Lower lobe of right lung (tissue), 2 donors: Measurements from ENCODE around the gene MT2A. TPM values are rescaled to one million over a fixed set of nuclear protein-coding genes. Genes with fewer than 3 reads are reported as not detected.

Source experiments
- ATAC-seq, 2 donors: fragments of 200-7000 bp; cut with Tn5 transposase; one replicate each; pipeline ENCODE4 v1.9.1; 2020 to 2022; ENCODE audit warnings: mild to moderate bottlenecking in 2 of 2, moderate library complexity in 2 of 2
- DNase-seq: peaks from one replicate; pipeline ENCODE4 v3.0.0-alpha.2; 2020
- H3K27ac ChIP-seq: fragments of 200-600 bp; one replicate; pipeline ENCODE4 v1.8.0; 2022
- H3K27me3 ChIP-seq: fragments of 200-600 bp; one replicate; pipeline ENCODE4 v1.8.0; 2022; ENCODE audit warnings: low read depth
- H3K36me3 ChIP-seq: fragments of 200-600 bp; one replicate; pipeline ENCODE4 v1.8.0; 2022; ENCODE audit warnings: mild to moderate bottlenecking
- H3K4me1 ChIP-seq: fragments of 200-600 bp; one replicate; pipeline ENCODE4 v1.8.0; 2022
- H3K4me3 ChIP-seq: fragments of 200-600 bp; one replicate; pipeline ENCODE4 v1.8.0; 2022; ENCODE audit warnings: mild to moderate bottlenecking
- H3K9me3 ChIP-seq: fragments of 200-600 bp; one replicate; pipeline ENCODE4 v1.8.0; 2022
- intact Hi-C: fragments of 100-400 bp; cut with DNase I; formaldehyde crosslinking; loops from one replicate; pipeline ENCODE4 v1.11.0; 2022
- total RNA-seq: library from RNA; stranded (reverse); fragmentation: NEBNext Ultra II Directional; extraction: Animal tissue kit (Norgen Biotek cat#: 25700); gene quantifications from one replicate; pipeline ENCODE4 v1.2.1, GENCODE V29; 2021
- TF ChIP-seq, protein P1 (sequence below): fragments of 200-600 bp; IDR thresholded peaks from one replicate; pipeline ENCODE4 v1.8.0; 2022; ENCODE audit warnings: antibody characterized with exemption, mild to moderate bottlenecking
- donor health status: DM: no; HTN: yes; CAD: no; lungs with severe emphysema.

Gene MT2A
- total RNA-seq, 1 donor from 2014 or later = 223 TPM

DNA sequence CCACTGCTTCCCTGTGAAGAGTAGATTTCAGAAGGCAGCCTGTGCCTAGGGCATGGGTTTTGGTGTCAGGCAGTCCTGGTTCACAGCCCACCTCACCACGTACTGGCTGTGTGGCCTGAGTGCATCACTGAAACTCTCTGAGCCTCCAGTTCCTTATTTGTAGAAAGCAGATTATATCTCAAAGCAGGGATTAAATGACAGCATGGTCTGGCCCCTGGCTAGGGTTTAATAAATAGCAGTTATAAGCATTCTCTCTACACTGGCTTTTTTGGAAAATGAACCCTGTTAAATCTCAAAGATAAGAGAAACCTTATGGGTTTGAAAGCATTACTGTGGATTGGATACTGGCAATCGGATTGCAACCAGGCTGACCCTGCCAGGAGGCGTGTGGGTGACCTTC, 21.1 kb downstream of the MT2A start:
- no peaks in the 10 kb centered on the region for H3K36me3 ChIP-seq
- ATAC-seq (no peak), DNase-seq (no peak)
- peaks cover 24% of the 10 kb centered on the region for H3K27me3 ChIP-seq
- H3K4me3 ChIP-seq = no peak overlapping the region
- TF ChIP-seq, protein P1, sequence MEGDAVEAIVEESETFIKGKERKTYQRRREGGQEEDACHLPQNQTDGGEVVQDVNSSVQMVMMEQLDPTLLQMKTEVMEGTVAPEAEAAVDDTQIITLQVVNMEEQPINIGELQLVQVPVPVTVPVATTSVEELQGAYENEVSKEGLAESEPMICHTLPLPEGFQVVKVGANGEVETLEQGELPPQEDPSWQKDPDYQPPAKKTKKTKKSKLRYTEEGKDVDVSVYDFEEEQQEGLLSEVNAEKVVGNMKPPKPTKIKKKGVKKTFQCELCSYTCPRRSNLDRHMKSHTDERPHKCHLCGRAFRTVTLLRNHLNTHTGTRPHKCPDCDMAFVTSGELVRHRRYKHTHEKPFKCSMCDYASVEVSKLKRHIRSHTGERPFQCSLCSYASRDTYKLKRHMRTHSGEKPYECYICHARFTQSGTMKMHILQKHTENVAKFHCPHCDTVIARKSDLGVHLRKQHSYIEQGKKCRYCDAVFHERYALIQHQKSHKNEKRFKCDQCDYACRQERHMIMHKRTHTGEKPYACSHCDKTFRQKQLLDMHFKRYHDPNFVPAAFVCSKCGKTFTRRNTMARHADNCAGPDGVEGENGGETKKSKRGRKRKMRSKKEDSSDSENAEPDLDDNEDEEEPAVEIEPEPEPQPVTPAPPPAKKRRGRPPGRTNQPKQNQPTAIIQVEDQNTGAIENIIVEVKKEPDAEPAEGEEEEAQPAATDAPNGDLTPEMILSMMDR = no peak
- no peaks in the 10 kb centered on the region for H3K9me3 ChIP-seq
- intact Hi-C loops = no loop called here
- peaks cover 28% of the 10 kb centered on the region for H3K4me1 ChIP-seq
- no peak overlapping the region for H3K27ac ChIP-seq

DNA sequence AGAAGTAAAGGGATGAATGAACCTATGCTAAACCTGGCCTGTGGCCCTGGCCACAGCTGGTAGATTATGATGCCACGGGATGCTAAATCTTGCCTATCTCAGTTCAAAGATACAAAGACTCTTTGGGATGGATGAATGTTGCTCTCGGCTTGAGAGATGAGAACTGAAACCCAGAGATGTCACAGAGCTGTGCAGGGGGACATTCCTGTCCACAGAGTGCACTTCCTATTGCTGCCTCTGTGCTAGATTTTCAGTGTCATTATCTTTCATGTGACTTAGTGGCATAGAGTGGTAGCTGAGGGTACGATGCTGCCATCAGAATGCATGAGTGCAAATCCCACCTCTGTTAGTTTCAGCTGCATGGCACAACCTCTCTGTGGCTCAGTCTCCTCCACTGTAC, 21.8 kb downstream of the MT2A start:
- TF ChIP-seq, protein P1 = no peak
- DNase-seq (no peak), ATAC-seq (no peak)

GRCh38 chr16:56631197-56631596, 22.8 kb downstream of the MT2A start:
- no peak overlapping the region for H3K4me3 ChIP-seq
- DNase-seq = no peak
- peaks cover 40% of the 10 kb centered on the region for H3K4me1 ChIP-seq
- H3K27me3 ChIP-seq = peaks cover 41% of the 10 kb centered on the region
- TF ChIP-seq, protein P1 = no peak
- intact Hi-C loops = no loop called here
- ATAC-seq = no peak
- H3K27ac ChIP-seq = peak overlapping the region; percentile 78
- H3K36me3 ChIP-seq = no peaks in the 10 kb centered on the region
- H3K9me3 ChIP-seq = no peaks in the 10 kb centered on the region

More for the DNA sequence above, 21.8 kb downstream of the MT2A start:
- H3K4me1 ChIP-seq = peaks cover 34% of the 10 kb centered on the region
- H3K36me3 ChIP-seq = no peaks in the 10 kb centered on the region
- intact Hi-C loops = no loop called here
- H3K4me3 ChIP-seq = no peak overlapping the region
- H3K9me3 ChIP-seq = no peaks in the 10 kb centered on the region
- peaks cover 30% of the 10 kb centered on the region for H3K27me3 ChIP-seq
- H3K27ac ChIP-seq = no peak overlapping the region

- intact Hi-C loops = no loop called here
- no peak for ATAC-seq
- no peak for DNase-seq
These were observed 23.4 kb downstream of the MT2A start for GRCh38 chr16:56631832-56632155.

GRCh38 chr16:56632156-56632847, 23.9 kb downstream of the MT2A start, which contains the start of gene MT1M:
Gene MT1M, plus strand, starts transcription at chr16:56632659. Its CDS starts 73 bp downstream, at chr16:56632732.
- H3K4me1 ChIP-seq = peaks cover 29% of the 10 kb centered on the region

More at GRCh38 chr16:56631832-56632155, 23.4 kb downstream of the MT2A start:
- no peaks in the 10 kb centered on the region for H3K36me3 ChIP-seq
- H3K9me3 ChIP-seq = no peaks in the 10 kb centered on the region
- H3K27me3 ChIP-seq = peaks cover 45% of the 10 kb centered on the region
- peaks cover 34% of the 10 kb centered on the region for H3K4me1 ChIP-seq
- peak overlapping the region; percentile 78 for H3K27ac ChIP-seq
- TF ChIP-seq, protein P1 = no peak
- H3K4me3 ChIP-seq = peak overlapping the region; percentile 61

More at GRCh38 chr16:56632156-56632847, 23.9 kb downstream of the MT2A start, which contains the start of gene MT1M:
- DNase-seq (peak; percentile 73), ATAC-seq (peak; percentile 85)
- Histone ChIP-seq H3K27ac (peak within 1 kb of the TSS; percentile 78), H3K4me3 (peak within 1 kb of the TSS; percentile 61), H3K36me3 (no peaks in the 10 kb centered on the region), H3K27me3 (peaks cover 47% of the 10 kb centered on the region), H3K9me3 (no peaks in the 10 kb centered on the region)
- intact Hi-C loops = no loop called here
- TF ChIP-seq, protein P1 = no peak
